B cell (primary cell): ENCODE results near the gene RRAD. TPM values are rescaled to one million over a fixed set of nuclear protein-coding genes. Genes with fewer than 3 reads are reported as not detected.

Experiments
- ATAC-seq: fragments of 200-7000 bp; cut with Tn5 transposase; one replicate; pipeline ENCODE4 v1.10.0; 2021; ENCODE audit warnings: low read depth, mild to moderate bottlenecking, moderate number of reproducible peaks, moderate library complexity
- CTCF ChIA-PET: fragments of 350-600 bp; sonication (Branson Sonifier 250); formaldehyde crosslinking; loops from one replicate; lab custom pipeline; 2021; ENCODE audit warnings: antibody characterized with exemption, inconsistent platforms; lab: Charles Lee
- POLR2A ChIA-PET: fragments of 350-600 bp; sonication (Branson Sonifier 250); formaldehyde crosslinking; loops from one replicate; lab custom pipeline; 2021; ENCODE audit warnings: antibody characterized with exemption; lab: Charles Lee
- DNase-seq: peaks from one replicate; pipeline ENCODE4 v3.0.0; 2013
- H2AFZ ChIP-seq: 2 replicates; pipeline ENCODE4 v1.6.1; 2012; ENCODE audit warnings: mild to moderate bottlenecking, low read depth, low read length; ENCODE audit not compliant: insufficient read depth, poor library complexity, severe bottlenecking
- H3K27ac ChIP-seq, 2 donors: 1 replicate in 1 of 2; 2 replicates in 1 of 2; pipeline ENCODE4 v1.5.1; 2012 to 2013; ENCODE audit warnings: low read length in 2 of 2, mild to moderate bottlenecking in 2 of 2, moderate library complexity in 1 of 2
- H3K27me3 ChIP-seq, 4 experiments: fragments of 200-600 bp in 1 of 4; sonication (generic) in 1 of 4; replicated peaks in 1 of 4; 1 replicate in 2 of 4; 2 replicates in 2 of 4; pipeline versions ENCODE4 v1.6.1 to v1.7.0; 2013 to 2016; ENCODE audit warnings: low read length in 3 of 4, mild to moderate bottlenecking in 2 of 4, mixed read lengths in 1 of 4, moderate library complexity in 1 of 4; ENCODE audit not compliant: insufficient read depth in 4 of 4, control insufficient read depth in 3 of 4; ENCODE audit errors: control extremely low read depth in 1 of 4
- H3K36me3 ChIP-seq, 2 experiments: replicated peaks in 1 of 2; 1 replicate in 1 of 2; 2 replicates in 1 of 2; pipeline versions ENCODE4 v1.6.1 to v1.7.1; 2013; ENCODE audit warnings: low read length in 1 of 2; ENCODE audit not compliant: insufficient read depth in 2 of 2, control insufficient read depth in 1 of 2; ENCODE audit errors: control extremely low read depth in 1 of 2, extremely low read depth in 1 of 2
- H3K4me1 ChIP-seq, 2 donors: fragments of 200-600 bp in 1 of 2; sonication (generic) in 1 of 2; 1 replicate in 1 of 2; 2 replicates in 1 of 2; pipeline versions ENCODE4 v1.5.1 to v1.6.1; 2013 to 2017; ENCODE audit warnings: low read length in 2 of 2; ENCODE audit not compliant: control insufficient read depth in 2 of 2, insufficient read depth in 2 of 2
- H3K4me2 ChIP-seq: replicated peaks from 2 replicates; pipeline ENCODE3; 2012; ENCODE audit warnings: mild to moderate bottlenecking, low read depth, low read length; ENCODE audit not compliant: poor library complexity, severe bottlenecking
- H3K4me3 ChIP-seq, 5 experiments: fragments of 200-600 bp in 1 of 5; sonication (generic) in 1 of 5; 1 replicate in 3 of 5; 2 replicates in 2 of 5; pipeline versions ENCODE4 v1.5.1 to v1.7.0; 2011 to 2016; ENCODE audit warnings: low read length in 4 of 5, mild to moderate bottlenecking in 4 of 5, low read depth in 2 of 5, control low read depth in 1 of 5, moderate library complexity in 1 of 5; ENCODE audit not compliant: insufficient read depth in 1 of 5; ENCODE audit errors: control extremely low read depth in 1 of 5, extremely low read depth in 1 of 5
- H3K79me2 ChIP-seq: fragments of 200-600 bp; sonication (generic); one replicate; pipeline ENCODE4 v1.6.0; 2016; ENCODE audit warnings: low read length; ENCODE audit not compliant: control insufficient read depth, insufficient read depth
- H3K9ac ChIP-seq: fragments of 200-600 bp; sonication (generic); 2 replicates; pipeline ENCODE4 v1.6.1; 2017; ENCODE audit warnings: mild to moderate bottlenecking, low read length, moderate library complexity
- H3K9me3 ChIP-seq, 3 donors: one replicate each; pipeline versions ENCODE4 v1.6.1 to v1.7.1; 2013; ENCODE audit warnings: low read length in 2 of 3; ENCODE audit not compliant: control insufficient read depth in 2 of 3, insufficient read depth in 1 of 3; ENCODE audit errors: control extremely low read depth in 1 of 3
- H4K20me1 ChIP-seq: 2 replicates; pipeline ENCODE4 v1.6.0; 2012; ENCODE audit warnings: mild to moderate bottlenecking, low read length; ENCODE audit not compliant: insufficient read depth, control insufficient read depth, poor library complexity, severe bottlenecking
- H3K27ac Mint-ChIP-seq: one replicate; pipeline ENCODE4 v1.8.0; 2021; ENCODE audit warnings: mixed read lengths
- H3K27me3 Mint-ChIP-seq: one replicate; pipeline ENCODE4 v1.8.0; 2021; ENCODE audit warnings: mixed read lengths
- H3K4me1 Mint-ChIP-seq: one replicate; pipeline ENCODE4 v1.8.0; 2021; ENCODE audit warnings: mixed read lengths
- H3K4me3 Mint-ChIP-seq: one replicate; pipeline ENCODE4 v1.8.0; 2021; ENCODE audit warnings: mixed read lengths
- H3K9me3 Mint-ChIP-seq: one replicate; pipeline ENCODE4 v1.8.0; 2022; ENCODE audit warnings: mixed read lengths; ENCODE audit not compliant: insufficient read depth
- CTCF ChIP-seq: fragments of 200-600 bp; IDR thresholded peaks from one replicate; pipeline ENCODE4 v1.8.0; 2022; ENCODE audit warnings: antibody characterized with exemption, mild to moderate bottlenecking
- EZH2 ChIP-seq: IDR thresholded peaks from 2 replicates; pipeline ENCODE4 v1.6.1; 2012; ENCODE audit warnings: borderline replicate concordance, low read depth, mild to moderate bottlenecking, moderate library complexity, low read length; ENCODE audit not compliant: insufficient read depth, poor library complexity, severe bottlenecking
- WGBS: methylation state at CpG from one replicate; pipeline ENCODE4 v1.1.5; 2013; ENCODE audit warnings: missing lambda C conversion rate; ENCODE audit not compliant: insufficient coverage; 5-methylcytosine and 5-hydroxymethylcytosine counted together
- intact Hi-C: fragments of 100-400 bp; cut with micrococcal nuclease; formaldehyde crosslinking; loops from one replicate; pipeline ENCODE4 v1.10.0; 2022
- polyA plus RNA-seq: library from polyadenylated mRNA; depleted of rRNA; stranded (reverse); fragments of >200 nt; gene quantifications from 2 replicates; pipeline ENCODE4 v1.2.3, GENCODE V29; 2012
- total RNA-seq, 2 donors: library from RNA; stranded (reverse); fragments of 120-200 nt in 1 of 2; gene quantifications; 1 replicate in 1 of 2; 2 replicates in 1 of 2; pipeline versions ENCODE4 v1.2.3 to v1.2.4, GENCODE V29; 2013 to 2022

The RRAD gene
- total and polyA plus RNA-seq, 2 donors (not counting 1 experiment from before 2014, with no cell fraction given) = 0.64 to 1.9 TPM

- no peaks in the 10 kb centered on the region for H3K4me1 Mint-ChIP-seq
- Histone ChIP-seq H3K4me3 (no peak overlapping the region), H2AFZ (no peak overlapping the region), H3K79me2 (no peaks in the 10 kb centered on the region), H3K9ac (no peak overlapping the region), H3K27ac (no peak overlapping the region), H3K9me3 (no peaks in the 10 kb centered on the region), H3K27me3 (peaks cover 0 to under 1% (median 0%) of the 10 kb centered on the region in 4 experiments), H3K4me2 (no peak overlapping the region), H4K20me1 (no peaks in the 10 kb centered on the region), H3K36me3 (no peaks in the 10 kb centered on the region), H3K4me1 (peaks cover 0 to 3% of the 10 kb centered on the region in 2 donors)
- POLR2A ChIA-PET = no interaction called here
- H3K27me3 Mint-ChIP-seq = no peaks in the 10 kb centered on the region
- 53% methylated on average over 10 of the region's 11 CpGs for WGBS
- H3K4me3 Mint-ChIP-seq = no peak overlapping the region
- H3K27ac Mint-ChIP-seq = no peak overlapping the region
- intact Hi-C loops = loop anchor here (1.0 kb wide), 1 partner anchor 59 kb away; no protein-coding TSS in a partner anchor
- CTCF ChIA-PET = interaction anchor here (0.7 to 2.5 kb wide), 8 partner anchors 11 to 260 kb away, joined by 3 to 8 read pairs (median 3); partner anchors contain the start of genes CDH16 and PDP2
- peak; percentile 63 for DNase-seq
- TF ChIP-seq EZH2 (no peak), CTCF (peak; percentile 53)
- no peaks in the 10 kb centered on the region for H3K9me3 Mint-ChIP-seq
- peak; percentile 54 for ATAC-seq
Observed at GRCh38 chr16:66894948-66895688, 30.2 kb downstream of the RRAD start.

GRCh38 chr16:66894055-66894454, 31.3 kb downstream of the RRAD start:
- Histone ChIP-seq H3K79me2 (no peaks in the 10 kb centered on the region), H3K4me1 (peaks cover 0 to 3% of the 10 kb centered on the region in 2 donors), H3K9ac (no peak overlapping the region), H2AFZ (no peak overlapping the region), H3K36me3 (no peaks in the 10 kb centered on the region), H3K27me3 (no peaks in the 10 kb centered on the region), H3K27ac (no peak overlapping the region), H3K9me3 (no peaks in the 10 kb centered on the region), H3K4me3 (no peak overlapping the region), H4K20me1 (no peaks in the 10 kb centered on the region), H3K4me2 (no peak overlapping the region)
- ChIA-PET CTCF (interaction anchor here (0.7 to 2.5 kb wide), 4 partner anchors 13 to 261 kb away, joined by 3 to 8 read pairs (median 4); partner anchors contain the start of genes CDH16 and PDP2), POLR2A (interaction anchor here (0.7 kb wide), 1 partner anchor 40 kb away, joined by 3 read pairs; the partner anchor contains the start of gene CIAO2B)
- intact Hi-C loops = no loop called here
- no peak for TF ChIP-seq CTCF
- TF ChIP-seq EZH2 = no peak
- no peak for DNase-seq
- H3K4me3 Mint-ChIP-seq = no peak overlapping the region
- 95% methylated on average over 2 of the region's 2 CpGs for WGBS
- no peaks in the 10 kb centered on the region for H3K27me3 Mint-ChIP-seq
- ATAC-seq = no peak
- no peak overlapping the region for H3K27ac Mint-ChIP-seq
- no peaks in the 10 kb centered on the region for H3K9me3 Mint-ChIP-seq
- no peaks in the 10 kb centered on the region for H3K4me1 Mint-ChIP-seq
